ENCODE results near the gene SREBF1. TPM values are rescaled to one million over a fixed set of nuclear protein-coding genes. Genes with fewer than 3 reads are reported as not detected.

The SREBF1 gene
- polyA plus RNA-seq, 1 of the 3 experiments (the other 2 are of a cell fraction), result 20.4 TPM

DNA sequence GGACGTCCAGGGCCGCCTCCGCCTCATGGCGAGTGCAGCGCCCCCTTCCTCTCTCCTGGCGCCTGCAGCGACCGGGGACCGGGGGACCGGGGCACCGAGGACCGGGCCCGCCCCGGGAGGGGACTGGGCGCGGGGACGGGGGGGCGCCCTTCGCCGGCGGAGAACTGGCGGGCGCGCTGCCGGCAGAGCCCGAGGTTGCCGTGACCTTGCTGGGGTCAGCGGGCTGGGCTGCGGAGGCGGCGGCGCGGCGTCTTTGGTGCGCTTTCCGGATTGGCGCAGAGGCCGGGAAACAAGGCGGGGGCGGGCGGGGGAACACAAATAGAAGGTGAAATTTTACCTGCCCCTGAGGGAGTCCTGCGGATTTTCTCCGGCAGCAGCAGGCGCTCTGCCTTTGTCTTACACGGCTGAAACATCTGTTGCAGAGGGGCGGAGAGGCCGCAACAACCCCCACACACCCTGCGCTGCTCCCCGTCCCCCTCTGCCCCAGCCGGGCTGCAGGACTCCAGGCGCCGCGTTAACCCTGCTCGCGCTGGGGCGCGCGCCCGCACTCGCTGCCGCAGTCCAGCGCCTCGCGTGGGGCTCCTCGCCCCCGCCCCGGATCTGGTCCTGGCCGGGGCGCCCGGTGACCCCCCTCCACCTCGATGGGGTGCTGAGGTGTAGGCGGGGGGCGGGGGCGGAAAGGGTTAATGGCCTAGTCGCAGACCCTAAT lies 53.5 kb downstream of the SREBF1 start:
- peak overlapping the region; percentile 35 to 52; a peak in 3 of 4 replicates for H3K4me3 ChIP-seq (ENCODE audit: low read depth in 2 of 2, low read length in 1 of 2)
- no peaks in the 10 kb centered on the region for H3K27me3 ChIP-seq (ENCODE audit: insufficient read depth)

DNA sequence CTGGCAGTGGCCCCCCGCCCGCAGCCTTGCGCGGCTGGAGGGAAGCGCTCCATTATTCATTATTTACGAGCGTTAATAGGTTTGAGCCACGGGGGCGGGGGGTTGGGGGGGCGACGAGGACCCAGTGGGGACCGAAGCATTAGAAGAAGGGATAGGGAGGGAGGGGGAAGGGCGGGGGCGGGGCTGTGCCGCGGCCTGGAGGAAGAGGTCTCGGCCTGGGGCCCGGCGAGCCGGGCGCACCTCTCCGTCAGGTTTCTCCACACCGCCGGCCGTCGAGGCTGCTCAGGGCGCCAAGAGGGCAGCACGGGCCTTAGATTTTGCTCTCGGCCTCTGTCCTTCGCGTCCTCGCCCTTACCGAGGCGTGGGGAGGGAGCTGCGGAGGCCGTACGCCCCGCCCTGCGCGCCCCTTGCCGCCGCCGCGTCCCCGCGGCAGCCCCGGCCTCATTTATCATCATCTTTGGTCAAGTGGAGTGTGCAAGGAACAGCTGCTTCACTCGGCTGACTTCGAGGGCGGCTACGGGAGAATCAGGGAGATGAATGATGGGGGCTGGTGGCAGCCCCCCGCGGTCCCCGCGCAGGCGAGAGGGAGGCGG lies 54.2 kb downstream of the SREBF1 start:
- Histone ChIP-seq H3K4me2 (peak overlapping the region; percentile 87), H3F3A (replicated peaks; ENCODE audit: insufficient read depth) (peaks cover 9% of the 10 kb centered on the region), H3K27me3 (ENCODE audit: insufficient read depth) (no peaks in the 10 kb centered on the region), H3K79me2 (ENCODE audit: insufficient read depth) (peaks cover 38% of the 10 kb centered on the region), H3K9me3 (no peaks in the 10 kb centered on the region), H3K9me2 (no peaks in the 10 kb centered on the region), H2AFZ (ENCODE audit: low read depth) (no peak overlapping the region), H3K4me3 (ENCODE audit: low read depth in 2 of 2, low read length in 1 of 2) (peak overlapping the region; percentile 52 to 56; a peak in 3 of 4 replicates), H3K27ac (ENCODE audit: low read depth in 2 of 2, low read length in 1 of 2) (peak overlapping the region in 1 of 2 experiments; percentile 95; a peak in 2 of 4 replicates), H3K36me3 (replicated peaks in 1 of 2; ENCODE audit: control insufficient read depth in 1 of 2, insufficient read depth in 2 of 2, low read length in 1 of 2) (no peaks in the 10 kb centered on the region), H3K4me1 (ENCODE audit: control insufficient read depth in 1 of 2, insufficient read depth in 2 of 2, low read depth in 1 of 2, low read length in 1 of 2) (peaks cover 22 to 77% of the 10 kb centered on the region in 2 experiments), H3K9ac (no peak overlapping the region), H4K20me1 (ENCODE audit: insufficient read depth) (peaks cover 89% of the 10 kb centered on the region)
- DNase-seq, result peak; percentile 75
- WGBS (ENCODE audit: low lambda C conversion rate), result 24% methylated on average over 11 of the region's 57 CpGs
- CTCF ChIA-PET, result interaction anchor here (0.9 to 2.5 kb wide), 4 partner anchors 35 to 99 kb away, joined by 3 to 6 read pairs (median 3); no protein-coding TSS in a partner anchor
- POLR2A ChIA-PET, result interaction anchor here (0.6 to 2.2 kb wide), 5 partner anchors 10 to 88 kb away, joined by 3 to 6 read pairs (median 3); partner anchors contain the start of gene SREBF1
- no peak for TF ChIP-seq MXI1 (IDR thresholded peaks at IDR 0.05; ENCODE audit: low read depth, low read length)
- no peak for TF ChIP-seq RXRA (IDR thresholded peaks at IDR 0.05; ENCODE audit: borderline replicate concordance, low read depth)
- TF ChIP-seq GATA2 (CRISPR knock-in tag; IDR thresholded peaks at IDR 0.05), result no peak
- no peak for TF ChIP-seq EP300 (IDR thresholded peaks at IDR 0.05; ENCODE audit: borderline replicate concordance in 1 of 2, low read depth in 1 of 2, low read length in 1 of 2)
- TF ChIP-seq, protein P1, sequence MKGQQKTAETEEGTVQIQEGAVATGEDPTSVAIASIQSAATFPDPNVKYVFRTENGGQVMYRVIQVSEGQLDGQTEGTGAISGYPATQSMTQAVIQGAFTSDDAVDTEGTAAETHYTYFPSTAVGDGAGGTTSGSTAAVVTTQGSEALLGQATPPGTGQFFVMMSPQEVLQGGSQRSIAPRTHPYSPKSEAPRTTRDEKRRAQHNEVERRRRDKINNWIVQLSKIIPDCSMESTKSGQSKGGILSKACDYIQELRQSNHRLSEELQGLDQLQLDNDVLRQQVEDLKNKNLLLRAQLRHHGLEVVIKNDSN (IDR thresholded peaks at IDR 0.05; ENCODE audit: borderline replicate concordance, low read depth), result no peak
- no peak for TF ChIP-seq JUND (IDR thresholded peaks at IDR 0.05)
- no peak for TF ChIP-seq CHD2 (IDR thresholded peaks at IDR 0.05; ENCODE audit: low read length, partially characterized antibody)
- no peak for TF ChIP-seq TAF1 (IDR thresholded peaks at IDR 0.05; ENCODE audit: borderline replicate concordance, low read depth, low read length)
- TF ChIP-seq FOXJ3 (CRISPR knock-in tag; IDR thresholded peaks at IDR 0.05), result no peak

More for the DNA sequence above, 53.5 kb downstream of the SREBF1 start:
- H3K9me2 ChIP-seq, result no peaks in the 10 kb centered on the region
- peak overlapping the region; percentile 87 for H3K4me2 ChIP-seq
- DNase-seq, result peak; percentile 76
- ChIA-PET POLR2A (interaction anchor here (0.6 to 2.2 kb wide), 4 partner anchors 9 to 88 kb away, joined by 3 to 6 read pairs (median 4); partner anchors contain the start of gene SREBF1), CTCF (interaction anchor here (0.9 to 4.3 kb wide), 4 partner anchors 30 to 57 kb away, joined by 3 to 22 read pairs (median 4); no protein-coding TSS in a partner anchor)
- H3K9me3 ChIP-seq, result no peaks in the 10 kb centered on the region
- no peak overlapping the region for H2AFZ ChIP-seq (ENCODE audit: low read depth)
- no peak overlapping the region for H3K9ac ChIP-seq
- no peak for TF ChIP-seq SIN3A (IDR thresholded peaks at IDR 0.05; ENCODE audit: borderline replicate concordance, low read depth, low read length)
- TF ChIP-seq, protein P2, sequence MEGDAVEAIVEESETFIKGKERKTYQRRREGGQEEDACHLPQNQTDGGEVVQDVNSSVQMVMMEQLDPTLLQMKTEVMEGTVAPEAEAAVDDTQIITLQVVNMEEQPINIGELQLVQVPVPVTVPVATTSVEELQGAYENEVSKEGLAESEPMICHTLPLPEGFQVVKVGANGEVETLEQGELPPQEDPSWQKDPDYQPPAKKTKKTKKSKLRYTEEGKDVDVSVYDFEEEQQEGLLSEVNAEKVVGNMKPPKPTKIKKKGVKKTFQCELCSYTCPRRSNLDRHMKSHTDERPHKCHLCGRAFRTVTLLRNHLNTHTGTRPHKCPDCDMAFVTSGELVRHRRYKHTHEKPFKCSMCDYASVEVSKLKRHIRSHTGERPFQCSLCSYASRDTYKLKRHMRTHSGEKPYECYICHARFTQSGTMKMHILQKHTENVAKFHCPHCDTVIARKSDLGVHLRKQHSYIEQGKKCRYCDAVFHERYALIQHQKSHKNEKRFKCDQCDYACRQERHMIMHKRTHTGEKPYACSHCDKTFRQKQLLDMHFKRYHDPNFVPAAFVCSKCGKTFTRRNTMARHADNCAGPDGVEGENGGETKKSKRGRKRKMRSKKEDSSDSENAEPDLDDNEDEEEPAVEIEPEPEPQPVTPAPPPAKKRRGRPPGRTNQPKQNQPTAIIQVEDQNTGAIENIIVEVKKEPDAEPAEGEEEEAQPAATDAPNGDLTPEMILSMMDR (IDR thresholded peaks at IDR 0.05), result peak; percentile 35
- H4K20me1 ChIP-seq (ENCODE audit: insufficient read depth), result peaks cover 89% of the 10 kb centered on the region
- H3K36me3 ChIP-seq (replicated peaks in 1 of 2; ENCODE audit: control insufficient read depth in 1 of 2, insufficient read depth in 2 of 2, low read length in 1 of 2), result no peaks in the 10 kb centered on the region
- WGBS (ENCODE audit: low lambda C conversion rate), result 33% methylated on average over 44 of the region's 75 CpGs
- H3K79me2 ChIP-seq (ENCODE audit: insufficient read depth), result peaks cover 44% of the 10 kb centered on the region
- peak overlapping the region in 1 of 2 experiments; percentile 95; a peak in 2 of 4 replicates for H3K27ac ChIP-seq (ENCODE audit: low read depth in 2 of 2, low read length in 1 of 2)
- H3K4me1 ChIP-seq (ENCODE audit: control insufficient read depth in 1 of 2, insufficient read depth in 2 of 2, low read depth in 1 of 2, low read length in 1 of 2), result peaks cover 22 to 77% of the 10 kb centered on the region in 2 experiments
- H3F3A ChIP-seq (replicated peaks; ENCODE audit: insufficient read depth), result peaks cover 9% of the 10 kb centered on the region
